Tibial nerve (tissue), 4 donors: ENCODE data around the gene SLC25A10.

Experiments
- CTCF ChIP-seq, 5 experiments: fragments of 200-600 bp in 3 of 5; fragments of 450-650 bp in 2 of 5; sonication (generic) in 3 of 5; IDR thresholded peaks; one replicate each; pipeline ENCODE4 v1.5.1; 2016 to 2019; ENCODE audit warnings: antibody characterized with exemption in 5 of 5, mild to moderate bottlenecking in 3 of 5, moderate library complexity in 2 of 5
- EP300 ChIP-seq, 2 donors: sonication (generic); formaldehyde crosslinking; IDR thresholded peaks; one replicate each; pipeline ENCODE4 v1.6.1; 2017; ENCODE audit warnings: antibody characterized with exemption in 2 of 2, mild to moderate bottlenecking in 1 of 2
- POLR2A ChIP-seq, 2 donors: fragments of 450-650 bp; IDR thresholded peaks; one replicate each; pipeline ENCODE4 v1.6.1; 2017; ENCODE audit warnings: antibody characterized with exemption in 2 of 2, mild to moderate bottlenecking in 2 of 2, moderate library complexity in 2 of 2

GRCh38 chr17:81691196-81691595 is 20.9 kb upstream of the SLC25A10 start:
- no peak for TF ChIP-seq POLR2A (IDR thresholded peaks at IDR 0.05)
- TF ChIP-seq CTCF (IDR thresholded peaks at IDR 0.05): no peak
- TF ChIP-seq EP300 (IDR thresholded peaks at IDR 0.05): no peak
